Neural cell (in vitro differentiated cells): Measurements from ENCODE around the gene ITGA8.

ENCODE experiments used
- EP300 ChIP-seq: fragments of 450-650 bp; conservative IDR thresholded peaks from 2 replicates; pipeline ENCODE4 v1.6.1; 2014; ENCODE audit warnings: antibody characterized with exemption, mild to moderate bottlenecking, moderate library complexity; ENCODE audit not compliant: poor library complexity, severe bottlenecking
- EZH2 ChIP-seq: fragments of 200-600, 300-800 bp; shearing (Covaris generic), sonication (generic); IDR thresholded peaks from 2 replicates; pipeline ENCODE4 v1.6.1; 2014; ENCODE audit warnings: antibody characterized with exemption, low read length, borderline replicate concordance, mild to moderate bottlenecking; ENCODE audit not compliant: insufficient read depth, poor library complexity, severe bottlenecking
- RAD21 ChIP-seq: fragments of 450-650 bp; conservative IDR thresholded peaks from 2 replicates; pipeline ENCODE4 v1.6.1; 2014; ENCODE audit warnings: antibody characterized with exemption, mild to moderate bottlenecking, moderate library complexity
- TAF1 ChIP-seq: IDR thresholded peaks from 2 replicates; pipeline ENCODE4 v1.6.1; 2012; ENCODE audit warnings: low read depth
- TF ChIP-seq, protein P1 (sequence below): fragments of 450-650 bp; IDR thresholded peaks from 2 replicates; pipeline ENCODE4 v1.5.1; 2014; ENCODE audit warnings: antibody characterized with exemption, mild to moderate bottlenecking, moderate library complexity; ENCODE audit not compliant: poor library complexity, severe bottlenecking

GRCh38 chr10:15531927-15532722 is 187.6 kb downstream of the ITGA8 start:
- TF ChIP-seq EP300 (no peak), TAF1 (no peak), EZH2 (no peak), RAD21 (no peak)
- TF ChIP-seq, protein P1, sequence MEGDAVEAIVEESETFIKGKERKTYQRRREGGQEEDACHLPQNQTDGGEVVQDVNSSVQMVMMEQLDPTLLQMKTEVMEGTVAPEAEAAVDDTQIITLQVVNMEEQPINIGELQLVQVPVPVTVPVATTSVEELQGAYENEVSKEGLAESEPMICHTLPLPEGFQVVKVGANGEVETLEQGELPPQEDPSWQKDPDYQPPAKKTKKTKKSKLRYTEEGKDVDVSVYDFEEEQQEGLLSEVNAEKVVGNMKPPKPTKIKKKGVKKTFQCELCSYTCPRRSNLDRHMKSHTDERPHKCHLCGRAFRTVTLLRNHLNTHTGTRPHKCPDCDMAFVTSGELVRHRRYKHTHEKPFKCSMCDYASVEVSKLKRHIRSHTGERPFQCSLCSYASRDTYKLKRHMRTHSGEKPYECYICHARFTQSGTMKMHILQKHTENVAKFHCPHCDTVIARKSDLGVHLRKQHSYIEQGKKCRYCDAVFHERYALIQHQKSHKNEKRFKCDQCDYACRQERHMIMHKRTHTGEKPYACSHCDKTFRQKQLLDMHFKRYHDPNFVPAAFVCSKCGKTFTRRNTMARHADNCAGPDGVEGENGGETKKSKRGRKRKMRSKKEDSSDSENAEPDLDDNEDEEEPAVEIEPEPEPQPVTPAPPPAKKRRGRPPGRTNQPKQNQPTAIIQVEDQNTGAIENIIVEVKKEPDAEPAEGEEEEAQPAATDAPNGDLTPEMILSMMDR: no peak
